Measurements from ENCODE around the gene CCDC183.

GRCh38 chr9:136746621-136747020, 49.5 kb upstream of the CCDC183 start:
- TF ChIP-seq CTCF (conservative IDR thresholded peaks at IDR 0.05): no peak
- TF ChIP-seq ZFX (IDR thresholded peaks at IDR 0.05): no peak

Data from C4-2B (cell line).